ENCODE measurements around the gene LRP5.

DNA sequence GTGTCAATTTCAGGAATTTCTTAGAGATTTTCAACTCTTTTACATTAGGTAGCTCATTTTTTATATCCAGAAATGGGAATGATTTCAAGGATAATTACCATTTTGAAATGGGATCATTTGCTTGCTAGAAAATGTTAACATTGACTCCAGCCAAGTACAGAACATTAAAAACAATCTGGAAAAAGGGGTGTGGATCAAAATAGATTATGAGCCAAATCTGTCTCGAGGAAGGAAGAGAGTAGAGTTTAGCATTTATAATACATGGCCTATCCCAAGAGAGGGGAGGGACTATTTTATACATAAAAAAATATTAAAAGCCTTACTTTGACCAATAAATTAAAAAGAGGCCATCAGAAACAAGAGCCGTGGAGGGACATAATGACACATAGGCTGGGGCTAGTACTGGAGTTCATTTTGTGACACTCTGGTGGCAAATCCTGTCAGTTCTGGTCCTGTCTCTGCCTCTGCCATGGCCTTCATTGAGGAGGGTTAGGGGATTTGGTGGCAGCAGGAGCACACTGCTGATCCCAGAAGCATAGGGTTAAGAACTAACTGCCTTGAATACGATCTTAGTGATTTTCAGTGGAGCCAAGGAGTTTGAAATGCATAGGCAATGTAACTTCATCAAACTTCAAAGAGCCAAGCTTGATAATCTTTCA lies 168.6 kb downstream of the LRP5 start:
- TF ChIP-seq, protein P1, sequence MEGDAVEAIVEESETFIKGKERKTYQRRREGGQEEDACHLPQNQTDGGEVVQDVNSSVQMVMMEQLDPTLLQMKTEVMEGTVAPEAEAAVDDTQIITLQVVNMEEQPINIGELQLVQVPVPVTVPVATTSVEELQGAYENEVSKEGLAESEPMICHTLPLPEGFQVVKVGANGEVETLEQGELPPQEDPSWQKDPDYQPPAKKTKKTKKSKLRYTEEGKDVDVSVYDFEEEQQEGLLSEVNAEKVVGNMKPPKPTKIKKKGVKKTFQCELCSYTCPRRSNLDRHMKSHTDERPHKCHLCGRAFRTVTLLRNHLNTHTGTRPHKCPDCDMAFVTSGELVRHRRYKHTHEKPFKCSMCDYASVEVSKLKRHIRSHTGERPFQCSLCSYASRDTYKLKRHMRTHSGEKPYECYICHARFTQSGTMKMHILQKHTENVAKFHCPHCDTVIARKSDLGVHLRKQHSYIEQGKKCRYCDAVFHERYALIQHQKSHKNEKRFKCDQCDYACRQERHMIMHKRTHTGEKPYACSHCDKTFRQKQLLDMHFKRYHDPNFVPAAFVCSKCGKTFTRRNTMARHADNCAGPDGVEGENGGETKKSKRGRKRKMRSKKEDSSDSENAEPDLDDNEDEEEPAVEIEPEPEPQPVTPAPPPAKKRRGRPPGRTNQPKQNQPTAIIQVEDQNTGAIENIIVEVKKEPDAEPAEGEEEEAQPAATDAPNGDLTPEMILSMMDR (conservative IDR thresholded peaks at IDR 0.05; ENCODE audit: low read length) = no peak
- TF ChIP-seq EZH2phosphoT487 (IDR thresholded peaks at IDR 0.05; ENCODE audit: borderline replicate concordance) = no peak

Measured in Loucy (cell line).